Right renal cortex interstitium (tissue), 3 donors: Measurements from ENCODE around the gene HOXB4. TPM values are rescaled to one million over a fixed set of nuclear protein-coding genes. Genes with fewer than 3 reads are reported as not detected.

ENCODE experiments used
- DNase-seq, 3 donors: peaks; one replicate each; pipeline ENCODE4 v3.0.0-alpha.2; 2013; ENCODE audit warnings: low read depth in 3 of 3, low spot score in 2 of 3
- polyA plus RNA-seq, 3 donors: library from polyadenylated mRNA; unstranded; fragments of 120-200 nt; gene quantifications; one replicate each; pipeline ENCODE4 v1.2.1, GENCODE V29; 2013; ENCODE audit not compliant: insufficient read length in 3 of 3

The HOXB4 gene
- polyA plus RNA-seq, 3 donors: 6.8 to 9.6 (median 7.8) TPM

GRCh38 chr17:48590607-48591161, 12.5 kb upstream of the HOXB4 start:
- no peak for DNase-seq

DNA sequence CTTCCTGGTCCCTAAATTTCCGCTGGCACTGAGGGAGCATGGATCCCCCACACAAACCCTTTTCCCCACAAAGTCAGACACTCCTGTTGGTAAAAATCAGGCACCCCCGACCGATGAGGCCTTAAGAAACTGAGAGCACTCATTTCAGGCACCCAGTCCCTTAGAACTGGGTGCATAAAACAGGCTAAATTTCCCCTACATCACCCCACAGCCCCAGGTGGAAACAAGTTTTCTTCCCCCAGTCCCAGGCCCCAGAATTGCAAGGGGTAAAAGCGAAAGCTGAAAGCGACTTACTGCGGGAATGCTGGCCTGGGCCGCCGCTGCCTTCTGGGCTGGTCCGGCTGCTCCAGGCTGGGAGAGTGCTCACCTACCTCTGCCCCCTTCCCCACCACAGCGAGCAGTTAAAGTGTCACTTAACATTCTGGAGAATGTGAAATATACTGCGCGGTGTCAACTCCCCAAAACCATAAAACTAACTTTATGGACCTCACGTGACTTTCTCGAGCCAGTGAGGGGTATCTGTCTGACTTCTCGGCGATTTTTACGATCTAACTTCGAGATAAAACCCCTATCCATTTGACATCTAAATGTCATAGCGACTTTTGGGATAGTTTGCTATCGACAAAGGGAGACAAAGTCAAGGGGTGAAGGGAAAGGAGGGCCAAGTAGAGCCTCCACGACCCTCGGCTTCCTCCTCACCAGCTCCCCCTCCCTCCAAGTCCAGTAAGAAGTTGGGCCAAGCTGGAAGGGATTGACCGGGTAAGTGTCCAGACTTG, 11.9 kb upstream of the HOXB4 start, which contains the start of gene HOXB3:
Gene HOXB3, minus strand, starts transcription at position 411 of the 776 bp plus-strand sequence. CDS start 37,767 bp downstream, outside the sequence.
- peak in 2 of 3 donors; percentile 92 for DNase-seq

DNA sequence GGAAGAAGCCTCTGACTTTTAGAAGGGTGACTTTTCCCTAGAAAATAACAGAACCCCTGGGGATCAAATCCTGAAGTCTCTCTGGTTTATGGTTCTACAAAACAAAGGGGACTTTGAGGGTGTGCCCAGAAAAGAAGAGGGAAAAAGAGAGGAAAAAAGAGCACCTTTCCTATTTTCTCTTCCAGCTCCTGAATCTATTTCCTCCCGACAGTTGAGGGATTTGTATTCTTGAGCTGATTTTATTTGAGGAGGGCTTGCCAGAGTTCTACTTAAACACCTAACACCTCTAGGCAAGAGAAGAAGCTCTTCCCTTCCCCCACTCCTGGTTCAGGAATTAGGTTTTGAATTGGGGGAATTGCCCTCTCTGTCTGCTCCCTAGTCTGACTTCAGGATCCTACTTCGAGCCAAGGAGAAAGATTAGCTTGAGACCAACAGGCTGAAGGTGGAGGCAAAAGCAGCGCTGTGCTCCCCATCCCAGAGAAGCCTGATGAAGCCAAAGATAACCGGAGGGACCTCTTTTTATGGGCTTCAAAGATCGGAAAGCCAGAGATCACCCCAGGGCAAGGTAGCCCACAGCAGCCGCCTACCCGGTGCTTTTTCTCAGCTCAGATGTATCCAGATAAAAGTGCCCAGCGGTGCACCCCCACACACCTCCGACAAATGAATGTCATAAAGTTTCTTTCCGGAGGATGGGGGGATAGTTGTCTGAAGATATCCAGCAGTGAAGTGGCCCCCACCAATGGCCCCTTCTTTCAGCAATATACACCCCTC, 11.1 kb upstream of the HOXB4 start:
- no peak for DNase-seq

DNA sequence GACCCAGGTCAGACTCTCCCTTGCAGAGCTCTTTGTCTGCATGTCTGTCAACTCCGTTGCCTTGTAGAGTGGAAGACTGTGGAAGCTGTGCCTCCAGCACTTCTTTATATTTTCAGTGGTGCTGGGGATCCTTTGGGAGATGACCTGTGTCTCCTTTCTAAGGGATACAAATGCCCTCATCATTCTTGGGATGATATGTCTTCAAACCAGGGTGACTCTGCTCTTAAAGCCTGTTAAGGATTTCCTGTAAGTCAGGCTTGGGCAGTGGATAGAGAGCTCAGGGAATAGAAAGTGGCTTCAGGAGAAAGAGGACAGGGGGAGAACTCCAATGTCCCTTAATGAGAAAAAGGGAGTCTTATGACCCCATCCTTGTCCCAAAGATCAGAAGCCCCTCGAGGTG, 10.4 kb upstream of the HOXB4 start:
- DNase-seq: no peak

DNA sequence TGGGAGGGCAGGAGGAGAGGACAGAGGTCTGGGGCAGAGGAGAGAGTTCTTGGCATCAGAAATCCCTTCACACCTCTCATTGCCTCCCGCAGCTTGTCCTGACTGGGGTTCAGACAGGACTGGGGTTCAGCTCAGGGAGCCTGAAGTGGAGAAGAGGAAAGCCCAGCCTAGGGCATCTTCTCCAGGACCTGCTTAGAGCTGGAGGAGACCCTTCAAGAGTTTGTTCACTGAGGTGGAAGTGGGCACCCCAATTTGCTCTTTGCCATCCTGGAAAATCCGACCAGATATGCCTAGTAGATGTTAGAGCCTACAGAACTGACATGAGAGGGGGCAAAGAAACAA, 9.9 kb upstream of the HOXB4 start:
- DNase-seq: no peak

- DNase-seq: no peak
Measured at GRCh38 chr17:48587276-48588073, 9.3 kb upstream of the HOXB4 start.

- no peak for DNase-seq
Measured at GRCh38 chr17:48586355-48587258, 8.5 kb upstream of the HOXB4 start.

DNA sequence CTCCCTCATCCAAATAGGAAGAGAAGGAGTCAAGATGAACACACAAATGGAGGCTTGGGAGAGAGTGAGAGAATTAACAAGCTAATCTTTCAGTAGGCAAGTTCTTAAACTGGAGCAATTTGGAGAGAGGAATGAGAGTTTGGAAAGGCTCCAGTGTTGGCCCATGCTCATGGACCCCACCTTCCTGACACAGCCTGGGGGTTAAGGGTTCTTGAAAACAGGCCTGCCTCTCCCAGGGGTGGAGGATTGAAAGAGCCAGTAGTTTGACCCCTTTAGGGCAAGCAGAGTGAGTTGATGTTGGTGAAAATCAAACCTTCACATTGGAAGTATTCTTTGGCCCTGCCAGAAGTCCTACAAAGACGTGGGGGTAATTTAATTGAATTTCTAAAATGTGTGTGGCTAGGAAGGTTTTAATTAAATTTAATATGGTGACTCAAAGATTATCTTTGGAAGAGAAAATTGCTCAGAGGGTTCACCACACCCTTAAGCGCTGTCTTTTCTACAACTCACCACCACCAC, 6.1 kb upstream of the HOXB4 start:
- DNase-seq: no peak

DNA sequence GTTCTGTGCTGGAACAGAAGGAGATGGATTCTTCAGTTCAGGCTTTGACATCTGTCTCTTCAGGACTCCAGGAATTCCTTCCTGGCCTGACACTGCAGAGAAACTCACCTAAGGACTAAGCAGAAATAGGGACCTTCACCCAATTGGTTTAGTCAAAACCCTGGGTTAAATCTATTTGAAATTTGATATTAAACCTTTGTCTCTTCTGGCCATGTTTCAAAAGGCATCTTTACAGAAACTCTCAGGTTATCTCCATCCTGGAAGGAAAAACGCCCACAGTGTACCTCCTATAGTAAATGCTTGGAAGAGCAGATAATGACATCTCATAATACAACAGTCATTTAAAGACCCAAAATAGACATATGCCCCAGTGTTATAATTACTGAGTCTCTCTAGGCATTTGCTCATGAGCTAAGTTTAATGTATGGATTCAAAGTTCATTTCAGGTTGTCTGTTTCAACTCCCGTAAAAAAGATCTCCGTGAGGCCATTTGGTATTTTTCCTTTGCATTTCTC, 5.6 kb upstream of the HOXB4 start:
- no peak for DNase-seq

DNA sequence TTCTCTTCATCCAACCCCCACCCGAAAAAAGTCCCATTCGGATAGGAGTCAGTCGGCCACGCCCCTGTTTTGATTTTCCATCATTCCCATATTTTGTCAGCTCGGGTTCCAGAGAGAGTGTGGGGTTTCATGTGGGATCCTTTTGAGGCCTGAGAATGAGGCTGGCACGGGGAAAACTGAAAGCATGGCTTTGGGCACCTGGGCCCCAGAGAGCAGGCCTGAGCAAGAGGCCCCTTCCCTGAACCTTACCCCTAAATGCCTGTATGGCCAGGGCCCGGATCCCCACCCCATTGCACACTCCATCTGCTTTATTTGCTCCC, 4.6 kb upstream of the HOXB4 start:
- DNase-seq: no peak

DNA sequence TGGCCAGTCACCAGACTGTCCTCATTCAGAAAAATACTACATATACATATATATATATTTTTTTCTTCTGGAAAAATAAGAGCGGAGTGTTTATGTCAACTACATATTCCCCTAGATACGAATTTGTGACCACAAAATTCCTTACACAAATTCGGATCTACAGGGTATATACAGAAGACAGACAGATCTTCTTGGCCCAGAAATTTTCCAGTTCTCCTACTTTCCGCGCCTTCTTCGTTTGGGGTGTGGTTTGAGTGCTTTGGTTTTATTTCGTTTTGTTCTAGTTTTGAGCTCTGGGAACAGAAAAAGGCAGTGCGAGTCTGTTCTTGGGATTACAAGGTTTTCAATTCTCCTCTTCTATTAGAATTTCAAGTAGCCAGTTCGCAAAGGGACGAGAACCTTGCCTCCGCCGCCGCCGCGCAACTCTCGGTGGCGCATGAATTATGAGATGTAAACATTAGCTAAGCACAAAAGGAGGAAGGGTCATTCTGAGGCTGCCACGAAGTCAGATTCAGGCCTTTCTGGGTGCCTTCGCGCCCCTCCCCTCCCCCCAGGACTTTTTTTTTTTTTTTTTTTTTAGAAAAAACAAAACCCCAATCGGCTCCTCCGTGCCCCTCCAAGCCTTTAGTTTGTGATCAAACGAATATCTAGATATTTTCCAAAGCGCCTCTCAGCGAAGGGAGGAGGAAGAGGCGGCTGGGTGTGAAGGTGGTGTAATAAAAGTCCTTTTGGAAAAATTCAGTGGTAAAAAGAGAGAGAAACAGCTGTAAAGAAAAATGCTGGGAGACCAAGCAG, 1.8 kb upstream of the HOXB4 start:
- DNase-seq: no peak

GRCh38 chr17:48579471-48579759, 1.3 kb upstream of the HOXB4 start:
- DNase-seq: no peak

DNA sequence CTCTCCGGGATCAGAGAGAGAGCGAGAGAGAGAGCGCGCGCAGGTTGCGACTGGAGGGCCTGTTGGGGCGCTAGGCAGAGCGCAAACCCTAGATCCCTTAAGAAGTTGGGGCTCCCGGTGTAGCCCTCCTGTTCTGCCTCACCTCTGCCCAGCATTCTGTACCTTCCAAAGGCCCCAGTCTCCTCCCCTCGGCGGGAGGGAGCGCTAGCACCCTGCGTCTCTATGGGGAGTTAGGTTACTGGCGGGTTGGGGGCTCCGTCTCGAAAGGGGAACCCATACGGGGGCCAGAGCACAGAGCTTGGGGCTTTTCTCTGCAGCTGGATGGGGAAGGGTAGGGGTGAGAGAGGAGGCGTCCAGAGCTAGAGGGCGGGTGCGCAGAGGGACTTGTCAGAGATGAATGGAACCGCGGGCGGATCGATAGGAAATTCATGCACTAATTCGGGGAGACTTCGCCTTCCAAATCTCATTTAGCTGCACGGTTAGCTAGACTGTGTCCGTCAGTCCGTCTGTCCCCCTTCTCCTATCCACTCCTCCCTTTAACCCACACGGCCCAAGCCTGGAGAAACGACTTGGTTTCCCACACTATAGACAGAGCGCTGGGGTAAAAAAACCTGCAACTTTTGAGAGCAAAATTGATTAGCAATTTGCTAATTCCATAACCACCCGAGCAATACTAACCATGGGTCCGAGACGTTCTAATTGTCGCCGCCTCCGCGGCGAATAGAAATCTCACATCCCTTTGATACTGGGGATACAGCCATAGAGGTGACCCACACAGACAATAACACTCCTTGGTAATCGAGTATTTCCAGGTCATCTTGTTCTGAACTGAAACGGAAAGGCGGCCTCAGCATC, 693 bp upstream of the HOXB4 start:
- no peak for DNase-seq

- peak in 2 of 3 donors; percentile 90 to 92 for DNase-seq
Measured at GRCh38 chr17:48577330-48577945, 712 bp downstream of the HOXB4 start.

GRCh38 chr17:48576479-48577309, 1.5 kb downstream of the HOXB4 start:
- no peak for DNase-seq

- DNase-seq: no peak
Measured at GRCh38 chr17:48575673-48576478, 2.3 kb downstream of the HOXB4 start.
